Activated CD4-positive, alpha-beta T cell treated with anti-CD3 and anti-CD28 coated beads, Interleukin-2, amount 10 ng/mL, durations not matched to agents 7 days and 5 days (primary cell): ENCODE data around the gene SLC1A4. TPM values are rescaled to one million over a fixed set of nuclear protein-coding genes. Genes with fewer than 3 reads are reported as not detected.

Source experiments
- CTCF ChIA-PET: fragments of 350-600 bp; sonication (Branson Sonifier 250); formaldehyde crosslinking; loops from one replicate; lab custom pipeline; 2021; ENCODE audit warnings: antibody characterized with exemption; lab: Charles Lee
- POLR2A ChIA-PET: fragments of 350-600 bp; sonication (Branson Sonifier 250); formaldehyde crosslinking; loops from one replicate; lab custom pipeline; 2021; ENCODE audit warnings: antibody characterized with exemption; lab: Charles Lee
- DNase-seq: peaks from one replicate; pipeline ENCODE4 v3.0.0-alpha.2; 2020
- H3K27ac Mint-ChIP-seq: one replicate; pipeline ENCODE4 v1.8.0; 2021; ENCODE audit warnings: mild to moderate bottlenecking, moderate library complexity, mixed read lengths
- H3K27me3 Mint-ChIP-seq: one replicate; pipeline ENCODE4 v1.8.0; 2021; ENCODE audit warnings: mixed read lengths
- H3K36me3 Mint-ChIP-seq: one replicate; pipeline ENCODE4 v1.8.0; 2021; ENCODE audit warnings: low read depth, mixed read lengths
- H3K4me1 Mint-ChIP-seq: one replicate; pipeline ENCODE4 v1.8.0; 2021; ENCODE audit warnings: mixed read lengths
- H3K4me3 Mint-ChIP-seq: one replicate; pipeline ENCODE4 v1.8.0; 2021; ENCODE audit warnings: mild to moderate bottlenecking, moderate library complexity, mixed read lengths
- H3K9me3 Mint-ChIP-seq: one replicate; pipeline ENCODE4 v1.8.0; 2021; ENCODE audit warnings: mixed read lengths
- total RNA-seq, 2 experiments: library from RNA; stranded (reverse); gene quantifications; one replicate each; pipeline ENCODE4 v1.2.3, GENCODE V29; 2021

SLC1A4 gene
- 10 to 100 TPM; 50.1 to 54.6 TPM for total RNA-seq

DNA sequence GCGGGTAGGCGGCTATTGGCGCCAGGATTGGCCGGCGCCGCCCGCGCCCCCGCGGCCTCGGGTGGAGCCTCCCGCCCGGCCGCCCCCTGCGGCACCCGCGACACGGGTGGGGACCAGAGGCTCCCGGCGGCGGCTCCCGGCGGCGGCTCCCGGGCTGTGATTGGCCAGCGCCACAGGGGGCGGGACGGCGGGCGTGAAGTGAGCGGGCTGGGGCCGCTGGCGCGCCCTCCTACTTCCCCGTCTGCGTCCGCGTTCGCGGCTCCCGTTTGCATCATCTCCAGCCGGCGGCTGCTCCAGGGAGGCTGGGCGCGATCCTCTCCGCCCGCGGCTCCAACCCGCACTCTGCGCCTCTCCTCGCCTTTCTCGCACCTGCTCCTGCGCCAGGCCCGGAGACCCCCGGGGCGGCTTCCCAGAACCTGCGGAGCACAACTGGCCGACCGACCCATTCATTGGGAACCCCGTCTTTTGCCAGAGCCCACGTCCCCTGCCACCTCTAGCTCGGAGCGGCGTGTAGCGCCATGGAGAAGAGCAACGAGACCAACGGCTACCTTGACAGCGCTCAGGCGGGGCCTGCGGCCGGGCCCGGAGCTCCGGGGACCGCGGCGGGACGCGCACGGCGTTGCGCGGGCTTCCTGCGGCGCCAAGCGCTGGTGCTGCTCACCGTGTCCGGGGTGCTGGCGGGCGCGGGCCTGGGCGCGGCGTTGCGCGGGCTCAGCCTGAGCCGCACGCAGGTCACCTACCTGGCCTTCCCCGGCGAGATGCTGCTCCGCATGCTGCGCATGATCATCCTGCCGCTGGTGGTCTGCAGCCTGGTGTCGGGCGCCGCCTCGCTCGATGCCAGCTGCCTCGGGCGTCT lies at the start of gene SLC1A4:
SLC1A4 (plus strand) TSS at position 274 of the 856 bp plus-strand sequence; CDS start at position 519, 245 bp downstream.
- peaks cover 34% of the 10 kb centered on the region for H3K36me3 Mint-ChIP-seq
- H3K27ac Mint-ChIP-seq, result peak within 1 kb of the TSS; percentile 87
- no peaks in the 10 kb centered on the region for H3K9me3 Mint-ChIP-seq
- POLR2A ChIA-PET, result no interaction called here
- peaks cover 68% of the 10 kb centered on the region for H3K4me1 Mint-ChIP-seq
- H3K4me3 Mint-ChIP-seq, result peak within 1 kb of the TSS; percentile 83
- peak; percentile 88 for DNase-seq
- CTCF ChIA-PET, result interaction anchor here (0.6 to 4.6 kb wide), 8 partner anchors 13 to 130 kb away, joined by 3 to 21 read pairs (median 5); partner anchors contain the start of gene CEP68
- no peaks in the 10 kb centered on the region for H3K27me3 Mint-ChIP-seq

DNA sequence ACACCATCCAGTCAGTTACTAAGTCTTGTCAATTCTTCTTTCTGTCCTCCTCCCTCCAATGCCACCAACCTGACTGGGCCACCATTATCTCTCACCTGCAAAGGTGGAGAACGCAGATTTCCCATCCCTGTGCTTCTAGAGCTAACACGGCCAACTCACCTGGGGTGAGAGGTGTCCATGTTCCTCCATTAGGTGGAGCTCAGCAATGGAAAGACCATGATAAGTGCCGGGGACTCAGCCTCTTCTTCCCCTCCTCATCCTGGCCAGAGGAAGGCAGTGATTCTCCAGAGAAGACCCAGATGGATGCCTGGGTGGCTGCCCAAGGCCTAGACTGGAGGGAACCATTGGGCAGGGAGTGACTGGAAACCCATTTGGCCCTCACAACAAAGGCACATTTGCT lies 48.1 kb upstream of the SLC1A4 start:
- H3K4me1 Mint-ChIP-seq, result peaks cover 41% of the 10 kb centered on the region

GRCh38 chr2:64941801-64942200 lies 47.4 kb upstream of the SLC1A4 start:
- Mint-ChIP-seq H3K27me3 (no peaks in the 10 kb centered on the region), H3K9me3 (peaks cover 4% of the 10 kb centered on the region), H3K27ac (no peak overlapping the region), H3K4me1 (peaks cover 48% of the 10 kb centered on the region), H3K4me3 (no peak overlapping the region), H3K36me3 (peaks cover 5% of the 10 kb centered on the region)
- ChIA-PET CTCF (interaction anchor here (0.6 to 2.2 kb wide), 9 partner anchors 9 to 188 kb away, joined by 3 to 6 read pairs (median 3); partner anchors contain the start of gene RAB1A), POLR2A (no interaction called here)
- DNase-seq, result no peak

More for the DNA sequence above, 48.1 kb upstream of the SLC1A4 start:
- ChIA-PET CTCF (interaction anchor here (0.6 to 2.2 kb wide), 5 partner anchors 10 to 189 kb away, joined by 3 to 6 read pairs (median 4); partner anchors contain the start of gene RAB1A), POLR2A (no interaction called here)
- peaks cover 2% of the 10 kb centered on the region for H3K36me3 Mint-ChIP-seq
- H3K27ac Mint-ChIP-seq, result no peak overlapping the region
- no peak overlapping the region for H3K4me3 Mint-ChIP-seq
- H3K27me3 Mint-ChIP-seq, result no peaks in the 10 kb centered on the region
- peaks cover 4% of the 10 kb centered on the region for H3K9me3 Mint-ChIP-seq
- no peak for DNase-seq

DNA sequence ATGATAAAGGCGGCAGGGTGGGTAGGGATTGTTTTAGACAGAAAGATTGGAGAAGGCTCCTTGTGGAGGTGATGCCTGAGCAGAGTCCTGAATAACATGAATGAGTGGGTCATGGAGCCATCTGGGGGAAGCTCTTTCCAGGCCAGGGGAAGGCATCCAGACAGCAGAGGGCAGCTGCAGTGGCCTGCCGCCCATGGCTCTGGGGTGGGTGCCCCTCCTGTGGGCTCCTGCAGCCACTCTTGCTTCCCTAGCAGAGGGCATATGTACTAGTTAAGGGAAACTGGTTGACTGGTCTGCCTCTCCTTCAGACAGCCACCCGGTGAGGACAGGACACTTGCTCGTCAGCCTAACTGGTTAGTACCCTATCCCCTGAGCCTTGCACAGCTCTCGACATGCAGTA lies 46.5 kb upstream of the SLC1A4 start:
- Mint-ChIP-seq H3K4me3 (no peak overlapping the region), H3K4me1 (peaks cover 57% of the 10 kb centered on the region), H3K27me3 (no peaks in the 10 kb centered on the region), H3K27ac (no peak overlapping the region), H3K36me3 (peaks cover 10% of the 10 kb centered on the region), H3K9me3 (peaks cover 4% of the 10 kb centered on the region)
- ChIA-PET POLR2A (no interaction called here), CTCF (interaction anchor here (0.6 to 2.2 kb wide), 10 partner anchors 8 to 91 kb away, joined by 3 to 6 read pairs (median 3); no protein-coding TSS in a partner anchor)
- no peak for DNase-seq

DNA sequence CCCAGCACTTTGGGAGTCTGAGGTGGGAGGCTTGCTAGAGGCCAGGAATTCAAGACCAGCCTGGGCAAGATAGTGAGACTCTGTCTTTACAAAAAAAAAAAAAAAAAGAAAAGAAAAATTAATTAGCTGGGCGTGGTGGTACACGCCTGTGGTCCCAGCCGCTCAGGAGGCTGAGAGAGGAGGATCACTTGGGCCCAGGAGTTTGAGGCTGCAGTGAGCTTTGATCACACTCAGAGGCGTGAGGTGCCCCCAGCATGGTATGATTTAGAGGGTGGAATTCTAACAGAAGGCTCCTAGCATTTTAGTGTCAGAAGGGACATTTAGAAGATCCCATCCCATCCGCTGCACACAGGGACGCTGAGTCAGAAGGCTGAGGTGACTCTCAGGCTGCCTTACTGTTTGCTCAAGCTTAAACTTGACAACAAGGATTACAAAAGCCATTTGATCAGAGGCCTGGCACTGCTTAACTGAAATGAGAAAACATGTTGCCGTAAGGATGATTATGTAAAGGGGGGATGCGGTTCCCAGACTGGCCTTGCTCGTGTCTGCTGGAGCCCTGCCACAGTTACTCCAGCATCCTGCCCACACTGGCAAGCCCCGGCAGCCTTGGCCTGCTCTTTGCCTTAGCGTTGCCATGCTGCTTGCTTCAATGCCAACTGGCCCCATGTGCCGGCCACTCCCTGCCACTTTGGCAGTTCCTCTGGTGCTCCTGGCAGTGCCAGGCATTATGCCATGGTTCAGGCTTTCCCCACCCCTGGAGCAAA lies 45.6 kb upstream of the SLC1A4 start:
- CTCF ChIA-PET, result interaction anchor here (0.7 to 1.7 kb wide), 7 partner anchors 10 to 278 kb away, joined by 3 to 4 read pairs (median 3); no protein-coding TSS in a partner anchor
- no peak for DNase-seq
- Mint-ChIP-seq H3K27ac (no peak overlapping the region), H3K4me3 (no peak overlapping the region), H3K9me3 (peaks cover 4% of the 10 kb centered on the region), H3K27me3 (no peaks in the 10 kb centered on the region), H3K4me1 (peaks cover 61% of the 10 kb centered on the region), H3K36me3 (peaks cover 10% of the 10 kb centered on the region)
- POLR2A ChIA-PET, result no interaction called here

DNA sequence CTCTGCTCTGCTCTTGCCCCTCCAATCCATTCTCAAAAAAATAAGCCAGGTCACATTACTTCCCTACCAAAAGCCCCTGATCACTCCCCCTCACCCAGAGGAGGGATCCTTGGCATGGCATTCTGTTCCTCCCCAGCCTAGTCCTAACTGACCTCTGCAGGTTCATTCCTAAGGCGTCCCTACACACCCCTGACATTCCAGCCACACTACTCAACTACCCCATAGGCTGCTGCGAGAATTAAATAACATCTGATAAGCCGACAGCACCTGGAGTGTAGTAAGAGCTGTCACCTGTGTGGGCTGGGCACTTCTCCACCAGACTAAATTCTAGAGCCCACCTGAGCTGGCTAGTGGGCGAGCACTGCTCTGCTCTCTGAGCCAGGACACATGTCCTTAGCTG lies 44.7 kb upstream of the SLC1A4 start:
- POLR2A ChIA-PET, result no interaction called here
- H3K4me3 Mint-ChIP-seq, result no peak overlapping the region
- H3K27me3 Mint-ChIP-seq, result no peaks in the 10 kb centered on the region
- peaks cover 10% of the 10 kb centered on the region for H3K36me3 Mint-ChIP-seq
- no peak for DNase-seq
- H3K9me3 Mint-ChIP-seq, result peaks cover 4% of the 10 kb centered on the region
- peaks cover 54% of the 10 kb centered on the region for H3K4me1 Mint-ChIP-seq
- H3K27ac Mint-ChIP-seq, result peak overlapping the region; percentile 59
- CTCF ChIA-PET, result interaction anchor here (1.0 to 2.0 kb wide), 8 partner anchors 9 to 44 kb away, joined by 3 to 7 read pairs (median 4); no protein-coding TSS in a partner anchor

DNA sequence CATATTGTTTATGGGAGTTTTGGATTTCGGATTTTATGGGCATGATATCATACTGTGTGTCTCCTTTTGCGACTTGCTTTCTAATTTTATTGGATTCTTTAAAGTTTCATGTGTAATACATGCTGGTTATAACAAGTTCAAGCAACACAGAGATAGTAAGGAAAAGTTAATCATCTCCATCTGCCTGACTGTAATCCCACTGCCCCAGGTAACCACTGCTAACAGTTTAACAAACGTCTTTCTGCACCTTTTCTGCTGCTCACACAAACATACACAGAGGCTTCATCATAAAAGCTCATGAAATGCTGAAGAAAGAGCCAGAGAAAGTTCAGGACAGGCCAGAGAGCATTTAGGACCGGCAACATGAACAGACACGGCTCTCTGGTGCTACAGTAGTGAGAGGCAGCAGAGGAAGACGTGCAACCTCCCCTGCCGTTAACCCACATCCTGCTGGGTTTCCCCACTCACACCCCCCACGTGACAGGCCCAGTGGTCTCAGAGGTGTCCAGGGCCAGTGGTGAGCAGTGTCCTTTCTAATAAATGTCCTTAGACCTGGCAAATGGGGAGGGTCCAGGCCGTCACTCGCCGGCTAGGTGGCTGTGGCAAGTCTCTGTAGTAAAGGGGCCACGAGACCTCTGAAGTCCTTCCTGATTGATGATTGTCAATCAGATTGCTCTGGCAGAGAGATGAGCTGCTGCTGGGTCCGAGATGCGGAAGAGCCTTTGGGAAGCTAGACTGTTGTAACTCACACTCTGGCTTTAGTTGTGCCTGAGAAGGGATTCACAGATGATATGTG lies 43.0 kb upstream of the SLC1A4 start:
- Mint-ChIP-seq H3K4me1 (peaks cover 50% of the 10 kb centered on the region), H3K36me3 (peaks cover 12% of the 10 kb centered on the region)

DNA sequence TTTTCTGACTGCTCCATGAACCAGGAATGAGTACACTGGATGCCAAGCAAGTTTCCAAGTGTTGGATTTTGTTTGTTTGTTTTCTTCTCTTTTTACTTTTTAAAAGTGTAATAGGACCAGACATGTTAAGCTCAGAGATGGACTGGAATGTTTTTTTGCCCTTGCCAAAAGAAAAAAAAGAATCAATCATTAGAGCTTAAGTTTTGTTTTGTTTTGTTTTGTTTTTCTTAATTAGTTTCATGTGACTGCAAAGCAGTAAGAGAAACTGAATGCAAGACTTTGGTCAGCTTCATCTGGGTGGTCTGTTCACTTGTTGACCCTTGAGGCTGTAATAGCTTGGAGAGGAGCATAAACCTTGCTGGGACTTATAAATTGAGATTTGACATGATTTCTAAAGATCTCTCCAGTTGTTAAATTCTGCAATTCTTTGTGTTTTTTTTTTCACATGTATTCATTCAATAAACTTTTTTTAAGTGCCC lies 42.4 kb upstream of the SLC1A4 start:
- ChIA-PET CTCF (interaction anchor here (0.6 to 1.4 kb wide), 8 partner anchors 9 to 109 kb away, joined by 3 to 5 read pairs (median 3); no protein-coding TSS in a partner anchor), POLR2A (interaction anchor here (0.7 to 1.0 kb wide), 2 partner anchors 35 to 109 kb away, joined by 5 to 6 read pairs; partner anchors contain the start of gene CEP68)
- H3K27me3 Mint-ChIP-seq, result no peaks in the 10 kb centered on the region
- DNase-seq, result no peak
- H3K9me3 Mint-ChIP-seq, result peaks cover 4% of the 10 kb centered on the region
- H3K4me1 Mint-ChIP-seq, result peaks cover 48% of the 10 kb centered on the region
- peak overlapping the region; percentile 57 for H3K4me3 Mint-ChIP-seq
- H3K27ac Mint-ChIP-seq, result peak overlapping the region; percentile 91
- H3K36me3 Mint-ChIP-seq, result peaks cover 12% of the 10 kb centered on the region

More for the DNA sequence above, 43.0 kb upstream of the SLC1A4 start:
- H3K27ac Mint-ChIP-seq, result peak overlapping the region; percentile 91
- ChIA-PET CTCF (interaction anchor here (0.6 to 2.0 kb wide), 10 partner anchors 10 to 109 kb away, joined by 3 to 7 read pairs (median 4); no protein-coding TSS in a partner anchor), POLR2A (interaction anchor here (0.7 to 1.0 kb wide), 2 partner anchors 36 to 110 kb away, joined by 5 to 6 read pairs; partner anchors contain the start of gene CEP68)
- no peaks in the 10 kb centered on the region for H3K27me3 Mint-ChIP-seq
- peak overlapping the region; percentile 57 for H3K4me3 Mint-ChIP-seq
- peaks cover 4% of the 10 kb centered on the region for H3K9me3 Mint-ChIP-seq
- DNase-seq, result peak; percentile 72

- Mint-ChIP-seq H3K36me3 (peaks cover 12% of the 10 kb centered on the region), H3K27ac (no peak overlapping the region), H3K4me3 (no peak overlapping the region), H3K27me3 (no peaks in the 10 kb centered on the region), H3K4me1 (peaks cover 42% of the 10 kb centered on the region), H3K9me3 (peaks cover 4% of the 10 kb centered on the region)
- POLR2A ChIA-PET, result no interaction called here
- CTCF ChIA-PET, result interaction anchor here (0.9 to 1.5 kb wide), 2 partner anchors 14 to 33 kb away, joined by 3 read pairs; no protein-coding TSS in a partner anchor
- DNase-seq, result no peak
These were observed 41.3 kb upstream of the SLC1A4 start for GRCh38 chr2:64947885-64948284.

GRCh38 chr2:64950226-64951160 lies 38.7 kb upstream of the SLC1A4 start:
- DNase-seq, result no peak
- H3K27ac Mint-ChIP-seq, result no peak overlapping the region
- peaks cover 6% of the 10 kb centered on the region for H3K9me3 Mint-ChIP-seq
- H3K27me3 Mint-ChIP-seq, result no peaks in the 10 kb centered on the region
- H3K4me3 Mint-ChIP-seq, result no peak overlapping the region
- peaks cover 11% of the 10 kb centered on the region for H3K36me3 Mint-ChIP-seq
- CTCF ChIA-PET, result interaction anchor here (1.6 to 1.8 kb wide), 2 partner anchors 9 to 32 kb away, joined by 4 to 5 read pairs; no protein-coding TSS in a partner anchor
- POLR2A ChIA-PET, result no interaction called here
- peaks cover 28% of the 10 kb centered on the region for H3K4me1 Mint-ChIP-seq
